Endothelial cell (in vitro differentiated cells): ENCODE measurements around the gene CDC42EP3. TPM values are rescaled to one million over a fixed set of nuclear protein-coding genes. Genes with fewer than 3 reads are reported as not detected.

Experiments
- DNase-seq: peaks from one replicate; pipeline ENCODE4 v3.0.0; 2021; ENCODE audit warnings: low spot score
- H3K27ac Mint-ChIP-seq: one replicate; pipeline ENCODE4 v1.8.0; 2021; ENCODE audit warnings: mixed read lengths, inconsistent platforms; ENCODE audit not compliant: unreplicated experiment
- H3K27me3 Mint-ChIP-seq: one replicate; pipeline ENCODE4 v1.8.0; 2021; ENCODE audit warnings: mild to moderate bottlenecking, moderate library complexity, mixed read lengths, inconsistent platforms; ENCODE audit not compliant: unreplicated experiment
- H3K36me3 Mint-ChIP-seq: one replicate; pipeline ENCODE4 v1.8.0; 2021; ENCODE audit warnings: mild to moderate bottlenecking, low read depth, mixed read lengths, inconsistent platforms; ENCODE audit not compliant: unreplicated experiment
- H3K4me1 Mint-ChIP-seq: one replicate; pipeline ENCODE4 v1.8.0; 2021; ENCODE audit warnings: mild to moderate bottlenecking, mixed read lengths, inconsistent platforms; ENCODE audit not compliant: unreplicated experiment
- H3K4me3 Mint-ChIP-seq: one replicate; pipeline ENCODE4 v1.8.0; 2021; ENCODE audit warnings: mild to moderate bottlenecking, mixed read lengths, inconsistent platforms; ENCODE audit not compliant: unreplicated experiment
- H3K9me3 Mint-ChIP-seq: one replicate; pipeline ENCODE4 v1.8.0; 2021; ENCODE audit warnings: mixed read lengths, inconsistent platforms; ENCODE audit not compliant: unreplicated experiment
- CTCF ChIP-seq: fragments of 200-600 bp; sonication (generic); IDR thresholded peaks from one replicate; pipeline ENCODE4 v1.5.0; 2021; ENCODE audit warnings: antibody characterized with exemption; ENCODE audit not compliant: unreplicated experiment
- long read RNA-seq: library from polyadenylated mRNA; unstranded; transcript quantifications from one replicate; pipeline ENCODE4 v2.0.0, GENCODE V29; 2020; ENCODE audit not compliant: unreplicated experiment
- total RNA-seq: library from RNA; stranded (reverse); fragmentation: NEBNext Ultra II Directional; extraction: Animal tissue kit (Norgen Biotek cat#: 25700); gene quantifications from one replicate; pipeline ENCODE4 v1.2.1, GENCODE V29; 2021; ENCODE audit not compliant: unreplicated experiment

CDC42EP3 gene
- 53.1 TPM for total RNA-seq
- long read RNA-seq, full-length matches to known transcripts, result 21 of 24 reads
- long read RNA-seq, partial matches to known transcripts, result 0 of 24 reads
- long read RNA-seq, other reads (novel, unspliced or antisense), result 3 of 24 reads

GRCh38 chr2:37671009-37671815, at the start of gene CDC42EP3:
Gene CDC42EP3, minus strand, starts transcription at chr2:37671642. Its CDS starts 25,055 bp downstream, at chr2:37646587.
- Mint-ChIP-seq H3K4me1 (peaks cover 31% of the 10 kb centered on the region), H3K9me3 (no peaks in the 10 kb centered on the region), H3K4me3 (peak within 1 kb of the TSS; percentile 93)

GRCh38 chr2:37721201-37721560, 49.7 kb upstream of the CDC42EP3 start:
- H3K4me1 Mint-ChIP-seq, result no peaks in the 10 kb centered on the region
- TF ChIP-seq CTCF, result no peak
- DNase-seq, result no peak
- peaks cover 4% of the 10 kb centered on the region for H3K27me3 Mint-ChIP-seq
- no peak overlapping the region for H3K4me3 Mint-ChIP-seq
- no peak overlapping the region for H3K27ac Mint-ChIP-seq
- no peaks in the 10 kb centered on the region for H3K36me3 Mint-ChIP-seq
- H3K9me3 Mint-ChIP-seq, result peaks cover 5% of the 10 kb centered on the region

More at GRCh38 chr2:37671009-37671815, at the start of gene CDC42EP3:
- peaks cover 13% of the 10 kb centered on the region for H3K36me3 Mint-ChIP-seq
- H3K27ac Mint-ChIP-seq, result peak within 1 kb of the TSS; percentile 78
- DNase-seq, result peak; percentile 72
- no peak for TF ChIP-seq CTCF
- peaks cover 2% of the 10 kb centered on the region for H3K27me3 Mint-ChIP-seq

- H3K9me3 Mint-ChIP-seq, result peaks cover 5% of the 10 kb centered on the region
- H3K4me1 Mint-ChIP-seq, result no peaks in the 10 kb centered on the region
- TF ChIP-seq CTCF, result no peak
- no peak overlapping the region for H3K4me3 Mint-ChIP-seq
- H3K27ac Mint-ChIP-seq, result no peak overlapping the region
- DNase-seq, result no peak
- H3K36me3 Mint-ChIP-seq, result no peaks in the 10 kb centered on the region
- H3K27me3 Mint-ChIP-seq, result peaks cover 3% of the 10 kb centered on the region
Measured at GRCh38 chr2:37720533-37721200, 49.2 kb upstream of the CDC42EP3 start.

- no peak for DNase-seq
- H3K9me3 Mint-ChIP-seq, result peaks cover 5% of the 10 kb centered on the region
- H3K27me3 Mint-ChIP-seq, result peaks cover 3% of the 10 kb centered on the region
- H3K36me3 Mint-ChIP-seq, result no peaks in the 10 kb centered on the region
- H3K27ac Mint-ChIP-seq, result no peak overlapping the region
- no peaks in the 10 kb centered on the region for H3K4me1 Mint-ChIP-seq
- H3K4me3 Mint-ChIP-seq, result no peak overlapping the region
- no peak for TF ChIP-seq CTCF
Measured at GRCh38 chr2:37718515-37719161, 47.2 kb upstream of the CDC42EP3 start.
